Osteocyte (in vitro differentiated cells): Measurements from ENCODE around the gene PCBP2. TPM values are rescaled to one million over a fixed set of nuclear protein-coding genes. Genes with fewer than 3 reads are reported as not detected.

Source experiments
- DNase-seq: peaks from one replicate; pipeline ENCODE4 v3.0.0; 2021; ENCODE audit warnings: mixed read lengths; ENCODE audit not compliant: unreplicated experiment; ENCODE audit errors: extremely low spot score
- H3K27ac Mint-ChIP-seq: one replicate; pipeline ENCODE4 v1.8.0; 2021; ENCODE audit warnings: mild to moderate bottlenecking, mixed read lengths; ENCODE audit not compliant: unreplicated experiment
- H3K27me3 Mint-ChIP-seq: one replicate; pipeline ENCODE4 v1.8.0; 2021; ENCODE audit warnings: mixed read lengths; ENCODE audit not compliant: unreplicated experiment
- H3K36me3 Mint-ChIP-seq: one replicate; pipeline ENCODE4 v1.8.0; 2021; ENCODE audit warnings: mixed read lengths; ENCODE audit not compliant: unreplicated experiment
- H3K4me1 Mint-ChIP-seq: one replicate; pipeline ENCODE4 v1.8.0; 2021; ENCODE audit warnings: mixed read lengths; ENCODE audit not compliant: unreplicated experiment
- H3K4me3 Mint-ChIP-seq: one replicate; pipeline ENCODE4 v1.8.0; 2021; ENCODE audit warnings: mild to moderate bottlenecking, moderate library complexity, mixed read lengths; ENCODE audit not compliant: unreplicated experiment
- H3K9me3 Mint-ChIP-seq: one replicate; pipeline ENCODE4 v1.8.0; 2021; ENCODE audit warnings: mixed read lengths; ENCODE audit not compliant: unreplicated experiment
- total RNA-seq: library from RNA; stranded (reverse); gene quantifications from 2 replicates; pipeline ENCODE4 v1.2.1, GENCODE V29; 2021
- TF ChIP-seq, protein P1 (sequence below): fragments of 200-600 bp; sonication (generic); IDR thresholded peaks from 2 replicates; pipeline ENCODE4 v1.5.0; 2021; ENCODE audit warnings: antibody characterized with exemption, mild to moderate bottlenecking, moderate library complexity

The PCBP2 gene
- total RNA-seq, 1 donor from 2014 or later, result 984 TPM

DNA sequence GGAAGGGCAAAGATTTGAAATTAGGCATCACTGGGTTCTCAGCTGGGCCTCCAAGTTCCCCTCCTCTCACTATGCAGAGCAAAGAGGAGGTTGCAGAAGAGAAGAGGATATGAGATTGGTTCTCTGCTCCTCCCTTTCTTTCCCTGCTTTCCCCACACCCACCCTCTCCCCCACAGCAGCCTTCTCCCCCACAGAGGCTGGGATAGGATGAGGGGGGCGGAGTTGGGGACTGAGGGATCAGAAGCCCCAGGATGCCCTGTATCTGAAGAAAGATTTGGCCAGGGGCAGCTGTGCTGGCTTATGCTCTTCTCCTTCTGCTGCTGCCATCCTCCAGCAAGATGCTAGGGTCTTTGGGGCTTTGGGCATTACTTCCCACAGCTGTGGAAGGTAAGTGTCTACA lies 28.3 kb upstream of the PCBP2 start, which contains the start of gene AMHR2:
TSS of gene AMHR2 (plus strand) at position 259 of the 400 bp plus-strand sequence. CDS start at position 339, 80 bp downstream.
- H3K27ac Mint-ChIP-seq, result no peak within 1 kb of the TSS
- TF ChIP-seq, protein P1, sequence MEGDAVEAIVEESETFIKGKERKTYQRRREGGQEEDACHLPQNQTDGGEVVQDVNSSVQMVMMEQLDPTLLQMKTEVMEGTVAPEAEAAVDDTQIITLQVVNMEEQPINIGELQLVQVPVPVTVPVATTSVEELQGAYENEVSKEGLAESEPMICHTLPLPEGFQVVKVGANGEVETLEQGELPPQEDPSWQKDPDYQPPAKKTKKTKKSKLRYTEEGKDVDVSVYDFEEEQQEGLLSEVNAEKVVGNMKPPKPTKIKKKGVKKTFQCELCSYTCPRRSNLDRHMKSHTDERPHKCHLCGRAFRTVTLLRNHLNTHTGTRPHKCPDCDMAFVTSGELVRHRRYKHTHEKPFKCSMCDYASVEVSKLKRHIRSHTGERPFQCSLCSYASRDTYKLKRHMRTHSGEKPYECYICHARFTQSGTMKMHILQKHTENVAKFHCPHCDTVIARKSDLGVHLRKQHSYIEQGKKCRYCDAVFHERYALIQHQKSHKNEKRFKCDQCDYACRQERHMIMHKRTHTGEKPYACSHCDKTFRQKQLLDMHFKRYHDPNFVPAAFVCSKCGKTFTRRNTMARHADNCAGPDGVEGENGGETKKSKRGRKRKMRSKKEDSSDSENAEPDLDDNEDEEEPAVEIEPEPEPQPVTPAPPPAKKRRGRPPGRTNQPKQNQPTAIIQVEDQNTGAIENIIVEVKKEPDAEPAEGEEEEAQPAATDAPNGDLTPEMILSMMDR, result no peak
- H3K27me3 Mint-ChIP-seq, result no peaks in the 10 kb centered on the region
- H3K4me3 Mint-ChIP-seq, result no peak within 1 kb of the TSS
- no peak for DNase-seq
- H3K9me3 Mint-ChIP-seq, result no peaks in the 10 kb centered on the region
- H3K4me1 Mint-ChIP-seq, result peaks cover 8% of the 10 kb centered on the region
- H3K36me3 Mint-ChIP-seq, result no peaks in the 10 kb centered on the region

DNA sequence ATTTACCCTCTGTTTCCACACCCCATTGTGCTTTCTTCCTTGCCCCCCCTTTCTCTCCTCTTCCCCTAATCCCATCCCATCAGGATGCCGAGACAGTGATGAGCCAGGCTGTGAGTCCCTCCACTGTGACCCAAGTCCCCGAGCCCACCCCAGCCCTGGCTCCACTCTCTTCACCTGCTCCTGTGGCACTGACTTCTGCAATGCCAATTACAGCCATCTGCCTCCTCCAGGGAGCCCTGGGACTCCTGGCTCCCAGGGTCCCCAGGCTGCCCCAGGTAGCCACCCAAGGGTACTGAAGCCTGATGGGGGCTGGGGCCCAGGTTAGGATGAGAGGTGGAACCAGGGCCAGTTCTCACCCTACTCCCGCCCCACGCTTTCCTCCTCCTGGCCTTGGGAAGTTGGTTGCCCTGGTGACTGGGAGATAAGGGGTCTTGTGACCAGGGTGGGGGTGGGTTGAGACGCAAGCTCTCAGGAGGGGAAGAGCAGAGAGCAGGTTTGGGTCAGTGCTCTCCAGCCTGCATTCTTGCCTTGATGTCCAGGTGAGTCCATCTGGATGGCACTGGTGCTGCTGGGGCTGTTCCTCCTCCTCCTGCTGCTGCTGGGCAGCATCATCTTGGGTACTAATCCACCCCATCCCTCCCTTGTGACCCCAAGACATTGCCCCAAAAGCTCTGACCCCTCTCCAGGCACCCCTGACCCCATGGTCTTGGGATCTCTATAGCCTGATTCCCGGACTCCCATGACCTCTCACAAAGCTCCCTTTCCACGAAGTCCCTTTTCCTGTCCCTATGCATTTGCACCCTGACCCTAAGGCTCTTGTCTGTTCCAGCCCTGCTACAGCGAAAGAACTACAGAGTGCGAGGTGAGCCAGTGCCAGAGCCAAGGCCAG lies 27.0 kb upstream of the PCBP2 start:
- peaks cover 8% of the 10 kb centered on the region for H3K4me1 Mint-ChIP-seq
- TF ChIP-seq, protein P1, result no peak
- no peak overlapping the region for H3K4me3 Mint-ChIP-seq
- H3K27ac Mint-ChIP-seq, result no peak overlapping the region
- H3K36me3 Mint-ChIP-seq, result no peaks in the 10 kb centered on the region
- no peak for DNase-seq
- H3K9me3 Mint-ChIP-seq, result no peaks in the 10 kb centered on the region
- no peaks in the 10 kb centered on the region for H3K27me3 Mint-ChIP-seq

DNA sequence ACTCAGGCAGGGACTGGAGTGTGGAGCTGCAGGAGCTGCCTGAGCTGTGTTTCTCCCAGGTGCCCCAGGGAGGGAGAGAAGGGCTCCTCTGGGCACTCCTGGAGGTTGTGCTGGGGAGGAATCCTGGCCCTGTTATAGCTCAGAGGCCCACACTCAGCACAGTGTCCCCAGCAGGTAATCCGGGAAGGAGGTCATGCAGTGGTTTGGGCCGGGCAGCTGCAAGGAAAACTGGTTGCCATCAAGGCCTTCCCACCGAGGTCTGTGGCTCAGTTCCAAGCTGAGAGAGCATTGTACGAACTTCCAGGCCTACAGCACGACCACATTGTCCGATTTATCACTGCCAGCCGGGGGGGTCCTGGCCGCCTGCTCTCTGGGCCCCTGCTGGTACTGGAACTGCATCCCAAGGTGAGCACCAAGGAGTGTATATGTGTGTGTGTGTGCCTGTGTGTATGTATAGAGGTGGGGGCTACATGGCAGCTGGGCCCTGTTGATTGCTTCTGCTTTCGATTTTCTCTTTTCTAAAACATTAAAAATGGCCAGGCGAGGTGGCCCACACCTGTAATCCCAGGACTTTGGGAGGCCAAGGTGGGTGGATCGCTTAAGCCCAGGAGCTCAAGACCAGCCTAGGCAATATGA lies 26.3 kb upstream of the PCBP2 start:
- Mint-ChIP-seq H3K4me3 (no peak overlapping the region), H3K9me3 (no peaks in the 10 kb centered on the region), H3K36me3 (no peaks in the 10 kb centered on the region), H3K27me3 (no peaks in the 10 kb centered on the region), H3K4me1 (peaks cover 7% of the 10 kb centered on the region), H3K27ac (no peak overlapping the region)
- TF ChIP-seq, protein P1, result no peak
- no peak for DNase-seq

DNA sequence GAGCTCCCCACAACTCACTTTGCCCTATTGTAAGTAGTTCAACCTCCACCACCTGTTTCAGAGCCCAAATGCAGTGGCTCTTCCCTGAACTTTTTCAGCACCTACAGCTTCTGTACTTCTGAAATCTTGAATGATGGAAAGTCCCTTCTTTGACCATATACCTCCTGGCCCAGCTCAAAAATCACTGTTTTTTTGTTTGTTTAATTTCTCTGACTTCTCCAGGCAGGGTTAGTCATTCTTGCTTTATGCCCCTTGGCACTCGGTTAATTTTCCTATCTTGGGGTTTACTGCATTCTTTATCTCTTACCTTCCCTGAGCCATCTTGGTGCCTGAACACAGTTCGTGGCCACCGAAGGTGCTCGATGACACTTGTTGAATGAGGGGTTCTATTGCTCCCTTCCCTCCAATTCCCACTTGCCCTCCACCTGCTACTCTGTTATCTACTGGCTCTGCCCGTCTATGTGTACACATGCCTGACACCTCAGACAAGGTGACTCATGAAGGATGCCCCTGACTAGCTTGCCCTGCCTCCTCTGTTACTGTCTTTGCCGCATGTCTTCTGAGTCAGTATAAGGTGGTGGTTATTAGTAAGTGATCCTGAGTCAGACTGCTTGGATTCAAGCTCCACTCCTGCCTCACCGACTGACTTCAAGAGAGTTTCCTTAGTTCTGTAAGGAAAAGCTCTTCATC lies 23.9 kb upstream of the PCBP2 start:
- no peaks in the 10 kb centered on the region for H3K4me1 Mint-ChIP-seq

More for the DNA sequence above, 23.9 kb upstream of the PCBP2 start:
- Mint-ChIP-seq H3K36me3 (no peaks in the 10 kb centered on the region), H3K27me3 (no peaks in the 10 kb centered on the region), H3K4me3 (no peak overlapping the region), H3K27ac (no peak overlapping the region), H3K9me3 (no peaks in the 10 kb centered on the region)
- no peak for DNase-seq
- TF ChIP-seq, protein P1, result no peak
